Measurements from ENCODE around the gene NARF.

NARF gene

DNA sequence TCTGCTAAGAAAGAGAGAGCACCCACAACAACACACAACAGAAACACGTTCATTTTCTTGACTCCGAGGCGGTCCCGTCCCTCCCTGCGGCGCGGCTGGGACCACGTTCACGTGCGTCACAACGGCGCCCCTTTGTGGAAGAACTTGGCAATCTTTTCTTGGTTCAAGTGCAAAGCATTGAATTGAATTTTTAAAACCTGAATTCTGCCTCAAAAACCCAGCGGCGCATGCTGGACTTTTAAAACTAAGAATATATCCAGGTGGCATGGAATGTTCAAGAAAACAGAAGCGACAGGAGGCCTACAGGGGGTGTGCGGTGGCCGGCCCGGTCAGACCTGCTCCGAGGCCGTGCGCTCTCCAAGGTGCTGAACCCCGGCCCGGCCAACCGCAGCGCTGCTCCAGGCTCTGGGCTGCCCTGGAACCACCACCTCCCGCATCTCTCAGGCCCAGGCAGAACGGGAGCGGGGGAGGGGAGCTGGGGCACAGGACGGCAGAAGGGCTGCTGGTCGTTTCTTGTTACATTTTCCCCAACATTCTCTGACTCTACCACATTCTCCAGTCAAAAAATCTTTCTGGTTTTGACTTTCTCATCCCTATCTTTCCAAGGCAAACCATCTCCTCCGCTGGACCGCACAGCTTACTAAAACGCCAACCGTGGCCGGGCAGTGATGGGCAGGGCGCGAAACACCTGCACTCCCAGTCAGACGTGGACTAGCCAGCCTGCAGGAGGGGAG lies 43.8 kb upstream of the NARF start:
- Histone ChIP-seq H4K20me1 (ENCODE audit: low read depth, low read length) (no peaks in the 10 kb centered on the region; the same call in 1 of the 2 replicates), H3F3A (ENCODE audit: insufficient read depth) (no peaks in the 10 kb centered on the region), H3K27me3 (ENCODE audit: low read length) (no peaks in the 10 kb centered on the region), H3K9me2 (replicated peaks; ENCODE audit: insufficient read depth, low read length) (no peaks in the 10 kb centered on the region), H3K27ac (ENCODE audit: low read depth, low read length) (no peak overlapping the region), H2AFZ (ENCODE audit: low read depth, low read length, severe bottlenecking) (no peak overlapping the region), H3K9me3 (ENCODE audit: insufficient read depth, low read length) (no peaks in the 10 kb centered on the region), H3K9ac (ENCODE audit: low read length) (no peak overlapping the region), H3K79me2 (ENCODE audit: insufficient read depth, low read length) (no peaks in the 10 kb centered on the region), H3K4me3 (ENCODE audit: insufficient read depth, low read length, poor library complexity, severe bottlenecking) (no peak overlapping the region), H3K4me2 (ENCODE audit: low read depth, low read length, poor library complexity, severe bottlenecking) (no peak overlapping the region), H3K36me3 (ENCODE audit: low read length) (no peaks in the 10 kb centered on the region)
- TF ChIP-seq EZH2phosphoT487 (conservative IDR thresholded peaks at IDR 0.05; ENCODE audit: low read length) = no peak
- TF ChIP-seq, protein P1, sequence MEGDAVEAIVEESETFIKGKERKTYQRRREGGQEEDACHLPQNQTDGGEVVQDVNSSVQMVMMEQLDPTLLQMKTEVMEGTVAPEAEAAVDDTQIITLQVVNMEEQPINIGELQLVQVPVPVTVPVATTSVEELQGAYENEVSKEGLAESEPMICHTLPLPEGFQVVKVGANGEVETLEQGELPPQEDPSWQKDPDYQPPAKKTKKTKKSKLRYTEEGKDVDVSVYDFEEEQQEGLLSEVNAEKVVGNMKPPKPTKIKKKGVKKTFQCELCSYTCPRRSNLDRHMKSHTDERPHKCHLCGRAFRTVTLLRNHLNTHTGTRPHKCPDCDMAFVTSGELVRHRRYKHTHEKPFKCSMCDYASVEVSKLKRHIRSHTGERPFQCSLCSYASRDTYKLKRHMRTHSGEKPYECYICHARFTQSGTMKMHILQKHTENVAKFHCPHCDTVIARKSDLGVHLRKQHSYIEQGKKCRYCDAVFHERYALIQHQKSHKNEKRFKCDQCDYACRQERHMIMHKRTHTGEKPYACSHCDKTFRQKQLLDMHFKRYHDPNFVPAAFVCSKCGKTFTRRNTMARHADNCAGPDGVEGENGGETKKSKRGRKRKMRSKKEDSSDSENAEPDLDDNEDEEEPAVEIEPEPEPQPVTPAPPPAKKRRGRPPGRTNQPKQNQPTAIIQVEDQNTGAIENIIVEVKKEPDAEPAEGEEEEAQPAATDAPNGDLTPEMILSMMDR (IDR thresholded peaks at IDR 0.05; ENCODE audit: insufficient read depth, low read length, poor library complexity, severe bottlenecking) = no peak

DNA sequence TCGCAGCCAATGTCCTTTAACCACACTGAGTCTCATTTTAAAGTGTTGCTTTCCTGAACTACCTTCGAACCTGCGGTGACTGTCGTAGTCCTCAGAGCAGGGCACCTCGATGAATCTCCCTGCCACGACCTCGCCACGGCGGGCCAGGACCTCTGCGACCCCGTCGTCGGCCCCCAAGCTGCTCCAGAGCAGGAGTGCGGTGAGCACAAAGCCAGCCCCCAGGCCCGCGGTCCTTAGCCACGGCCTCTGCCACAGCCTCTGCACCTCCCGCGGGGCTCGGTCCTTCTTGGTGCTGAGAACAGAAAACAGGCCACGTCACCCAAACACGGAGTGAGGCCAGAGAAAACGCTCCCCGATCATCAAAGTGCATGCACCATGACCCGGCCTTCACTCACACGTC lies 43.2 kb upstream of the NARF start:
- Histone ChIP-seq H3K4me2 (ENCODE audit: low read depth, low read length, poor library complexity, severe bottlenecking) (no peak overlapping the region), H3K79me2 (ENCODE audit: insufficient read depth, low read length) (no peaks in the 10 kb centered on the region), H3K27ac (ENCODE audit: low read depth, low read length) (no peak overlapping the region), H4K20me1 (ENCODE audit: low read depth, low read length) (no peaks in the 10 kb centered on the region; the same call in 1 of the 2 replicates), H3K9me3 (ENCODE audit: insufficient read depth, low read length) (no peaks in the 10 kb centered on the region), H3K27me3 (ENCODE audit: low read length) (no peaks in the 10 kb centered on the region), H3K4me3 (ENCODE audit: insufficient read depth, low read length, poor library complexity, severe bottlenecking) (no peak overlapping the region), H3F3A (ENCODE audit: insufficient read depth) (no peaks in the 10 kb centered on the region), H3K36me3 (ENCODE audit: low read length) (no peaks in the 10 kb centered on the region), H3K9ac (ENCODE audit: low read length) (no peak overlapping the region), H2AFZ (ENCODE audit: low read depth, low read length, severe bottlenecking) (no peak overlapping the region), H3K9me2 (replicated peaks; ENCODE audit: insufficient read depth, low read length) (no peaks in the 10 kb centered on the region)
- TF ChIP-seq, protein P1 (IDR thresholded peaks at IDR 0.05; ENCODE audit: insufficient read depth, low read length, poor library complexity, severe bottlenecking) = no peak
- TF ChIP-seq EZH2phosphoT487 (conservative IDR thresholded peaks at IDR 0.05; ENCODE audit: low read length) = no peak

DNA sequence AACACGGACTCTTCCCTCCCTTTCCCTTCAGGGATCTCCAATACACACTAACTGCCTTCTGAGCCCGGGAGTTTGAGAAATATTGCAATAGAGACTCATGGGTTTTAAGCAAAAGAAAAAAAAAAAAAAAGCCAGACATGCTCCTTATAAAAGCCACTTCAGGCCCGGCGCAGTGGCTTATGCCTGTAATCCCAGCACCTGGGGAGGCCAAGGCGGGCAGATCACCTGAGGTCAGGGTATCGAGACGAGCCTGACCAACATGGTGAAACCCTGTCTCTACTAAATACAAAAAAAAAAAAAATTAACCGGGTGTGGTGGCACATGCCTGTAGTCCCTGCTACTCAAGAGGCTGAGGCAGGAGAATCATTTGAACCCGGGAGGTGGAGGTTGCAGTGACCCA lies 42.8 kb upstream of the NARF start:
- H3K9me3 ChIP-seq (ENCODE audit: insufficient read depth, low read length) = no peaks in the 10 kb centered on the region
- H3K9ac ChIP-seq (ENCODE audit: low read length) = no peak overlapping the region
- no peaks in the 10 kb centered on the region for H3K9me2 ChIP-seq (replicated peaks; ENCODE audit: insufficient read depth, low read length)
- H3K79me2 ChIP-seq (ENCODE audit: insufficient read depth, low read length) = no peaks in the 10 kb centered on the region
- H3K4me3 ChIP-seq (ENCODE audit: insufficient read depth, low read length, poor library complexity, severe bottlenecking) = no peak overlapping the region
- no peaks in the 10 kb centered on the region for H3K36me3 ChIP-seq (ENCODE audit: low read length)
- no peaks in the 10 kb centered on the region for H3F3A ChIP-seq (ENCODE audit: insufficient read depth)
- no peaks in the 10 kb centered on the region; the same call in 1 of the 2 replicates for H4K20me1 ChIP-seq (ENCODE audit: low read depth, low read length)
- TF ChIP-seq, protein P1 (IDR thresholded peaks at IDR 0.05; ENCODE audit: insufficient read depth, low read length, poor library complexity, severe bottlenecking) = no peak
- no peak for TF ChIP-seq EZH2phosphoT487 (conservative IDR thresholded peaks at IDR 0.05; ENCODE audit: low read length)
- no peak overlapping the region for H3K4me2 ChIP-seq (ENCODE audit: low read depth, low read length, poor library complexity, severe bottlenecking)
- no peaks in the 10 kb centered on the region for H3K27me3 ChIP-seq (ENCODE audit: low read length)
- no peak overlapping the region for H3K27ac ChIP-seq (ENCODE audit: low read depth, low read length)
- no peak overlapping the region for H2AFZ ChIP-seq (ENCODE audit: low read depth, low read length, severe bottlenecking)

Data from SU-DHL-6 (cell line).